ENCODE data around the gene SYT9.

SYT9 gene

GRCh38 chr11:7257724-7258123, 6.0 kb downstream of the SYT9 start:
- Histone ChIP-seq H3K18ac (ENCODE audit: low read length) (no peak overlapping the region), H2BK120ac (ENCODE audit: insufficient read depth, low read length, poor library complexity) (no peak overlapping the region), H3K9ac (ENCODE audit: low read length) (no peak overlapping the region), H2BK12ac (ENCODE audit: low read length) (no peak overlapping the region), H3K79me1 (ENCODE audit: low read length) (no peaks in the 10 kb centered on the region), H4K8ac (ENCODE audit: low read depth, low read length) (no peak overlapping the region), H3K4me3 (ENCODE audit: low read depth, low read length) (no peak overlapping the region), H3K36me3 (ENCODE audit: control insufficient read depth in 1 of 2, insufficient read depth in 2 of 2, low read length in 2 of 2) (no peaks in the 10 kb centered on the region), H3K4me1 (ENCODE audit: control insufficient read depth in 1 of 2, insufficient read depth in 2 of 2, low read length in 2 of 2) (peaks cover 1 to 2% of the 10 kb centered on the region in 2 experiments), H3K4ac (ENCODE audit: low read depth, low read length) (no peak overlapping the region), H3K27ac (ENCODE audit: low read depth, low read length) (no peak overlapping the region), H3K27me3 (ENCODE audit: insufficient read depth, low read length) (peaks cover 8% of the 10 kb centered on the region), H3K9me3 (ENCODE audit: insufficient read depth, low read depth, low read length) (no peaks in the 10 kb centered on the region), H3K23ac (ENCODE audit: low read length) (no peak overlapping the region), H3K79me2 (ENCODE audit: control insufficient read depth, insufficient read depth, low read length, poor library complexity) (no peaks in the 10 kb centered on the region), H2AK5ac (ENCODE audit: low read length) (no peak overlapping the region), H3K14ac (ENCODE audit: low read length) (no peak overlapping the region), H4K12ac (ENCODE audit: low read depth, low read length) (no peak overlapping the region), H3K4me2 (ENCODE audit: low read length) (no peak overlapping the region), H4K91ac (ENCODE audit: low read depth, low read length) (no peak overlapping the region), H2BK5ac (ENCODE audit: low read depth, low read length, poor library complexity) (no peak overlapping the region), H2AFZ (ENCODE audit: insufficient read depth, low read length, poor library complexity) (no peak overlapping the region)
- no CpG with 5 or more reads among the region's 2 CpGs for WGBS (ENCODE audit: extremely low coverage, insufficient coverage, insufficient read length)
- no peak for DNase-seq

GRCh38 chr11:7261578-7261977, 9.9 kb downstream of the SYT9 start:
- Histone ChIP-seq H3K79me2 (ENCODE audit: control insufficient read depth, insufficient read depth, low read length, poor library complexity) (no peaks in the 10 kb centered on the region), H3K9me3 (ENCODE audit: insufficient read depth, low read depth, low read length) (no peaks in the 10 kb centered on the region), H3K4me1 (ENCODE audit: control insufficient read depth in 1 of 2, insufficient read depth in 2 of 2, low read length in 2 of 2) (no peaks in the 10 kb centered on the region), H2BK5ac (ENCODE audit: low read depth, low read length, poor library complexity) (no peak overlapping the region), H3K36me3 (ENCODE audit: control insufficient read depth in 1 of 2, insufficient read depth in 2 of 2, low read length in 2 of 2) (no peaks in the 10 kb centered on the region), H3K4me2 (ENCODE audit: low read length) (no peak overlapping the region), H3K9ac (ENCODE audit: low read length) (no peak overlapping the region), H4K12ac (ENCODE audit: low read depth, low read length) (no peak overlapping the region), H2BK12ac (ENCODE audit: low read length) (no peak overlapping the region), H2BK120ac (ENCODE audit: insufficient read depth, low read length, poor library complexity) (no peak overlapping the region), H3K4ac (ENCODE audit: low read depth, low read length) (no peak overlapping the region), H4K91ac (ENCODE audit: low read depth, low read length) (no peak overlapping the region), H3K79me1 (ENCODE audit: low read length) (no peaks in the 10 kb centered on the region), H2AK5ac (ENCODE audit: low read length) (no peak overlapping the region), H2AFZ (ENCODE audit: insufficient read depth, low read length, poor library complexity) (no peak overlapping the region), H3K27me3 (ENCODE audit: insufficient read depth, low read length) (no peaks in the 10 kb centered on the region), H3K23ac (ENCODE audit: low read length) (no peak overlapping the region), H3K14ac (ENCODE audit: low read length) (no peak overlapping the region), H3K27ac (ENCODE audit: low read depth, low read length) (no peak overlapping the region), H3K18ac (ENCODE audit: low read length) (no peak overlapping the region), H4K8ac (ENCODE audit: low read depth, low read length) (no peak overlapping the region), H3K4me3 (ENCODE audit: low read depth, low read length) (no peak overlapping the region)
- DNase-seq = no peak
- whole genome bisulfite sequencing (ENCODE audit: extremely low coverage, insufficient coverage, insufficient read length) = no CpG with 5 or more reads among the region's 5 CpGs

- Histone ChIP-seq H3K4me2 (ENCODE audit: low read length) (no peak overlapping the region), H3K27me3 (ENCODE audit: insufficient read depth, low read length) (no peaks in the 10 kb centered on the region), H2BK5ac (ENCODE audit: low read depth, low read length, poor library complexity) (no peak overlapping the region), H4K12ac (ENCODE audit: low read depth, low read length) (no peak overlapping the region), H2BK120ac (ENCODE audit: insufficient read depth, low read length, poor library complexity) (no peak overlapping the region), H3K4me1 (ENCODE audit: control insufficient read depth in 1 of 2, insufficient read depth in 2 of 2, low read length in 2 of 2) (no peaks in the 10 kb centered on the region), H3K79me2 (ENCODE audit: control insufficient read depth, insufficient read depth, low read length, poor library complexity) (no peaks in the 10 kb centered on the region), H3K4me3 (ENCODE audit: low read depth, low read length) (no peak overlapping the region), H2AK5ac (ENCODE audit: low read length) (no peak overlapping the region), H3K23ac (ENCODE audit: low read length) (no peak overlapping the region), H2AFZ (ENCODE audit: insufficient read depth, low read length, poor library complexity) (no peak overlapping the region), H3K14ac (ENCODE audit: low read length) (no peak overlapping the region), H3K27ac (ENCODE audit: low read depth, low read length) (no peak overlapping the region), H3K36me3 (ENCODE audit: control insufficient read depth in 1 of 2, insufficient read depth in 2 of 2, low read length in 2 of 2) (no peaks in the 10 kb centered on the region), H3K9me3 (ENCODE audit: insufficient read depth, low read depth, low read length) (no peaks in the 10 kb centered on the region), H3K4ac (ENCODE audit: low read depth, low read length) (no peak overlapping the region), H3K9ac (ENCODE audit: low read length) (no peak overlapping the region), H2BK12ac (ENCODE audit: low read length) (no peak overlapping the region), H3K79me1 (ENCODE audit: low read length) (no peaks in the 10 kb centered on the region), H4K91ac (ENCODE audit: low read depth, low read length) (no peak overlapping the region), H3K18ac (ENCODE audit: low read length) (no peak overlapping the region), H4K8ac (ENCODE audit: low read depth, low read length) (no peak overlapping the region)
- no peak for DNase-seq
- no CpG with 5 or more reads among the region's 2 CpGs for WGBS (ENCODE audit: extremely low coverage, insufficient coverage, insufficient read length)
Observed at GRCh38 chr11:7262672-7263071, 11.0 kb downstream of the SYT9 start.

GRCh38 chr11:7263842-7264241, 12.1 kb downstream of the SYT9 start:
- H2AFZ ChIP-seq (ENCODE audit: insufficient read depth, low read length, poor library complexity) = no peak overlapping the region
- H3K27me3 ChIP-seq (ENCODE audit: insufficient read depth, low read length) = no peaks in the 10 kb centered on the region
- no peaks in the 10 kb centered on the region for H3K79me2 ChIP-seq (ENCODE audit: control insufficient read depth, insufficient read depth, low read length, poor library complexity)
- no peaks in the 10 kb centered on the region for H3K9me3 ChIP-seq (ENCODE audit: insufficient read depth, low read depth, low read length)
- H3K4me3 ChIP-seq (ENCODE audit: low read depth, low read length) = no peak overlapping the region
- no peak overlapping the region for H3K14ac ChIP-seq (ENCODE audit: low read length)
- no peak overlapping the region for H3K18ac ChIP-seq (ENCODE audit: low read length)
- H3K4me1 ChIP-seq (ENCODE audit: control insufficient read depth in 1 of 2, insufficient read depth in 2 of 2, low read length in 2 of 2) = no peaks in the 10 kb centered on the region
- H2BK120ac ChIP-seq (ENCODE audit: insufficient read depth, low read length, poor library complexity) = no peak overlapping the region
- H2BK12ac ChIP-seq (ENCODE audit: low read length) = no peak overlapping the region
- no peak overlapping the region for H2AK5ac ChIP-seq (ENCODE audit: low read length)
- H3K36me3 ChIP-seq (ENCODE audit: control insufficient read depth in 1 of 2, insufficient read depth in 2 of 2, low read length in 2 of 2) = no peaks in the 10 kb centered on the region
- no peak overlapping the region for H3K4ac ChIP-seq (ENCODE audit: low read depth, low read length)
- H3K27ac ChIP-seq (ENCODE audit: low read depth, low read length) = no peak overlapping the region
- H3K79me1 ChIP-seq (ENCODE audit: low read length) = no peaks in the 10 kb centered on the region
- DNase-seq = no peak
- H4K91ac ChIP-seq (ENCODE audit: low read depth, low read length) = no peak overlapping the region
- H2BK5ac ChIP-seq (ENCODE audit: low read depth, low read length, poor library complexity) = no peak overlapping the region
- H3K4me2 ChIP-seq (ENCODE audit: low read length) = no peak overlapping the region
- H3K23ac ChIP-seq (ENCODE audit: low read length) = no peak overlapping the region
- H3K9ac ChIP-seq (ENCODE audit: low read length) = no peak overlapping the region
- no peak overlapping the region for H4K12ac ChIP-seq (ENCODE audit: low read depth, low read length)
- no peak overlapping the region for H4K8ac ChIP-seq (ENCODE audit: low read depth, low read length)
